GM15510 (cell line): ENCODE measurements around the gene SLC5A10.
A peak's percentile ranks its signal among the peaks of the same experiment; 100 is the strongest.

Source experiments
- POLR2A ChIP-seq: IDR thresholded peaks from 3 replicates; pipeline ENCODE4 v1.6.1; 2011; ENCODE audit warnings: borderline replicate concordance; ENCODE audit not compliant: insufficient read length; ENCODE audit errors: extremely low read depth

Gene SLC5A10

GRCh38 chr17:19000531-19001325 lies 48.8 kb downstream of the SLC5A10 start:
- TF ChIP-seq POLR2A: no peak

- TF ChIP-seq POLR2A: no peak
Measured at GRCh38 chr17:19001907-19002590, 50.1 kb downstream of the SLC5A10 start.

GRCh38 chr17:19002805-19003542 lies 51.0 kb downstream of the SLC5A10 start:
- TF ChIP-seq POLR2A: no peak

- no peak for TF ChIP-seq POLR2A
Measured at GRCh38 chr17:19003543-19004420, 51.8 kb downstream of the SLC5A10 start.

GRCh38 chr17:19004421-19005136 lies 52.6 kb downstream of the SLC5A10 start, which contains the start of gene FAM83G:
TSS of gene FAM83G (minus strand) at chr17:19004764. CDS start at chr17:19004041, 723 bp downstream.
- TF ChIP-seq POLR2A: peak; percentile 68

- no peak for TF ChIP-seq POLR2A
Measured at GRCh38 chr17:19005137-19005773, 53.3 kb downstream of the SLC5A10 start.

- TF ChIP-seq POLR2A: no peak
Measured at GRCh38 chr17:19005789-19006430, 53.9 kb downstream of the SLC5A10 start.

- TF ChIP-seq POLR2A: no peak
Measured at GRCh38 chr17:19006698-19007097, 54.7 kb downstream of the SLC5A10 start.

GRCh38 chr17:19009970-19010369 lies 58.0 kb downstream of the SLC5A10 start:
- no peak for TF ChIP-seq POLR2A

GRCh38 chr17:19010729-19011505 lies 59.0 kb downstream of the SLC5A10 start:
- TF ChIP-seq POLR2A: no peak

- no peak for TF ChIP-seq POLR2A
Measured at GRCh38 chr17:19011581-19011980, 59.6 kb downstream of the SLC5A10 start.
